Right lobe of liver (tissue), 6 donors: ENCODE results near the gene NDUFAF3. TPM values are rescaled to one million over a fixed set of nuclear protein-coding genes. Genes with fewer than 3 reads are reported as not detected.
"Not testable (repeated sequence)": the region's sequence is repeated elsewhere in the genome, so short reads cannot be mapped to it uniquely, and the experiment has no call there.

Source experiments
- ATAC-seq, 4 donors: fragments of 200-7000 bp; cut with Tn5 transposase; one replicate each; pipeline ENCODE4 v1.9.1; 2020; ENCODE audit warnings: mild to moderate bottlenecking in 4 of 4, moderate library complexity in 4 of 4
- DNase-seq, 3 donors: peaks; one replicate each; pipeline ENCODE4 v3.0.0-alpha.2; 2020
- H3K27ac ChIP-seq, 3 donors: fragments of 200-600 bp; one replicate each; pipeline ENCODE4 v1.8.0; 2022
- H3K27me3 ChIP-seq, 2 donors: fragments of 200-600 bp; one replicate each; pipeline ENCODE4 v1.8.0; 2022
- H3K36me3 ChIP-seq, 4 donors: fragments of 200-600 bp; sonication (generic) in 1 of 4; one replicate each; pipeline versions ENCODE4 v1.5.1 to v1.8.0; 2017 to 2022; ENCODE audit warnings: control low read depth in 1 of 4
- H3K4me1 ChIP-seq, 4 donors: fragments of 200-600 bp; sonication (generic) in 1 of 4; one replicate each; pipeline versions ENCODE4 v1.5.1 to v1.8.0; 2017 to 2022; ENCODE audit warnings: control low read depth in 1 of 4
- H3K4me3 ChIP-seq, 3 donors: fragments of 200-600 bp; one replicate each; pipeline ENCODE4 v1.8.0; 2022
- H3K9me3 ChIP-seq, 4 donors: fragments of 200-600 bp; sonication (generic) in 1 of 4; one replicate each; pipeline versions ENCODE4 v1.5.1 to v1.8.0; 2017 to 2022; ENCODE audit warnings: control low read depth in 1 of 4
- CTCF ChIP-seq, 4 donors: fragments of 200-600 bp in 3 of 4; fragments of 450-650 bp in 1 of 4; IDR thresholded peaks; one replicate each; pipeline versions ENCODE4 v1.5.1 to v1.8.0; 2016 to 2022; ENCODE audit warnings: antibody characterized with exemption in 4 of 4, mild to moderate bottlenecking in 2 of 4
- POLR2A ChIP-seq: fragments of 450-650 bp; IDR thresholded peaks from one replicate; pipeline ENCODE4 v1.6.1; 2017; ENCODE audit warnings: antibody characterized with exemption, mild to moderate bottlenecking
- WGBS: methylation state at CpG from one replicate; pipeline ENCODE4 v1.1.6; 2018; ENCODE audit warnings: low coverage, low lambda C conversion rate; ENCODE audit not compliant: insufficient coverage; ENCODE audit errors: missing lambda C conversion rate; 5-methylcytosine and 5-hydroxymethylcytosine counted together
- intact Hi-C, 2 donors: fragments of 100-400 bp; cut with DNase I; formaldehyde crosslinking; loops; one replicate each; pipeline versions ENCODE4 v1.11.2 to v1.14.1; 2022
- total RNA-seq, 6 experiments: library from RNA; depleted of rRNA in 2 of 6; stranded (reverse); fragments of >200 nt in 2 of 6; fragmentation: NEBNext Ultra II Directional in 3 of 6; extraction: Animal tissue kit (Norgen Biotek cat#: 25700) in 3 of 6; gene quantifications; one replicate each; pipeline versions ENCODE4 v1.1.0 to v1.2.4, GENCODE V29; 2016 to 2023
- donor health status: DM: no; HTN: yes; CAD: no.
- donor health status: DM: no; HTN: no; CAD: no.
- donor health status: DM: no; HTN: no; CAD: no.
- donor health status: DM: no; HTN: yes; CAD: no.
- donor health status: DM: no; HTN: yes; CAD: no.

The NDUFAF3 gene
- total RNA-seq, 6 experiments from 2014 or later, result 39.2 to 100 (median 44.8) TPM

DNA sequence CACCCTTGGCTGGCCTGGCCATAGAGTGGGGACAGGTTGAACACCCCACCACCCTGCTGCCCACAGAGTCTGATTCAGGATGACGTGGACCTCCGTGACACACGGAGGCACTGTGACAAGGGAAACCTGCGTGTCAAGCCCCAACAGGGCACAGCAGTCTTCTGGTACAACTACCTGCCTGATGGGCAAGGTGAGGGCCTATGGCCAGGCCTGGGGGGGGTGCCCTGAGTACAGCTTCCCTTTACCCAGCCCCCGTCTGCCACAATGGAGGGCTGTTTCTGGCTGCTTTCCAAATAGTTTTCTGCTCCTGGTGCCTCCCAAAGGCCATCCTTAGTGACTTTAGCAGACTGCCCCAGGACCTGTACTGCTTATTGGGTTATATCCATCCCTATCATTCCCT is 15.9 kb upstream of the NDUFAF3 start:
- 71% methylated on average over 1 of the region's 5 CpGs for WGBS
- no peak for ATAC-seq
- peak overlapping the region in 1 of 3 donors; percentile 83 for H3K27ac ChIP-seq
- intact Hi-C loops, result no loop called here
- DNase-seq, result no peak
- H3K36me3 ChIP-seq, result no peaks in the 10 kb centered on the region
- H3K27me3 ChIP-seq, result no peaks in the 10 kb centered on the region
- H3K4me1 ChIP-seq, result peaks cover 0 to 29% (median 11%) of the 10 kb centered on the region in 4 donors
- H3K9me3 ChIP-seq, result no peaks in the 10 kb centered on the region
- H3K4me3 ChIP-seq, result peak overlapping the region; percentile 65 to 94 (median 77)
- no peak for TF ChIP-seq POLR2A
- TF ChIP-seq CTCF (IDR thresholded peaks at IDR 0.05), result no peak

DNA sequence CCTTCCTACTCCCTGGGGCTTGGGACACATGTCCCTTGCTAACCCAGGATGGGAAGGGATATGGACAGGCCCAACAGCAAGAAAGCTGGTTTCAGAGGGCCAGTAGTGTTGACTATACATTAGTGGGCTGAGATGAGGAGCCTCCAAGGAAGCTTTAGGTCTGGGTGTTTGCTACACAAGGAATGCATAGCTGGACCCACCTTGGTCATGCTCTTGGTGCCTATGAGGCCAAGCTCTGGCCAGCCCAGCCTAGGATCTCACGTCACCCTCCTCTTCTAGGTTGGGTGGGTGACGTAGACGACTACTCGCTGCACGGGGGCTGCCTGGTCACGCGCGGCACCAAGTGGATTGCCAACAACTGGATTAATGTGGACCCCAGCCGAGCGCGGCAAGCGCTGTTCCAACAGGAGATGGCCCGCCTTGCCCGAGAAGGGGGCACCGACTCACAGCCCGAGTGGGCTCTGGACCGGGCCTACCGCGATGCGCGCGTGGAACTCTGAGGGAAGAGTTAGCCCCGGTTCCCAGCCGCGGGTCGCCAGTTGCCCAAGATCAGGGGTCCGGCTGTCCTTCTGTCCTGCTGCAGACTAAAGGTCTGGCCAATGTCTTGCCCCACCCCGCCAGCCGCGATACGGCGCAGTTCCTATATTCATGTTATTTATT is 15.4 kb upstream of the NDUFAF3 start:
- Histone ChIP-seq H3K27me3 (no peaks in the 10 kb centered on the region), H3K36me3 (peaks cover 0 to under 1% (median 0%) of the 10 kb centered on the region in 4 donors), H3K4me3 (peak overlapping the region; percentile 65 to 94 (median 77)), H3K9me3 (no peaks in the 10 kb centered on the region), H3K27ac (peak overlapping the region; percentile 83 to 91 (median 86)), H3K4me1 (peaks cover 0 to 29% (median 11%) of the 10 kb centered on the region in 4 donors)
- ATAC-seq (peak in 3 of 4 donors; percentile 0 to 4 (median 1)), DNase-seq (no peak)
- TF ChIP-seq POLR2A, result no peak
- no peak for TF ChIP-seq CTCF (IDR thresholded peaks at IDR 0.05)
- intact Hi-C loops, result no loop called here
- WGBS, result no CpG with 5 or more reads among the region's 32 CpGs

GRCh38 chr3:49007068-49007770 is 14.7 kb upstream of the NDUFAF3 start, which contains the start of gene WDR6:
TSS of gene WDR6 (plus strand) at chr3:49007391. CDS start at chr3:49007432, 41 bp downstream.
- no peaks in the 10 kb centered on the region for H3K27me3 ChIP-seq
- peak within 1 kb of the TSS; percentile 65 to 94 (median 77) for H3K4me3 ChIP-seq
- WGBS, result 5% methylated on average over 12 of the region's 65 CpGs
- intact Hi-C loops, result no loop called here
- TF ChIP-seq CTCF (IDR thresholded peaks at IDR 0.05), result peak; percentile 46 to 56 (median 50)
- TF ChIP-seq POLR2A, result peak; percentile 52
- H3K36me3 ChIP-seq, result peaks cover 0 to 7% (median 0%) of the 10 kb centered on the region in 4 donors
- DNase-seq (peak; percentile 98), ATAC-seq (peak; percentile 84 to 94 (median 94))
- H3K4me1 ChIP-seq, result peaks cover 0 to 29% (median 11%) of the 10 kb centered on the region in 4 donors
- no peaks in the 10 kb centered on the region for H3K9me3 ChIP-seq
- H3K27ac ChIP-seq, result peak within 1 kb of the TSS; percentile 83 to 91 (median 86)

DNA sequence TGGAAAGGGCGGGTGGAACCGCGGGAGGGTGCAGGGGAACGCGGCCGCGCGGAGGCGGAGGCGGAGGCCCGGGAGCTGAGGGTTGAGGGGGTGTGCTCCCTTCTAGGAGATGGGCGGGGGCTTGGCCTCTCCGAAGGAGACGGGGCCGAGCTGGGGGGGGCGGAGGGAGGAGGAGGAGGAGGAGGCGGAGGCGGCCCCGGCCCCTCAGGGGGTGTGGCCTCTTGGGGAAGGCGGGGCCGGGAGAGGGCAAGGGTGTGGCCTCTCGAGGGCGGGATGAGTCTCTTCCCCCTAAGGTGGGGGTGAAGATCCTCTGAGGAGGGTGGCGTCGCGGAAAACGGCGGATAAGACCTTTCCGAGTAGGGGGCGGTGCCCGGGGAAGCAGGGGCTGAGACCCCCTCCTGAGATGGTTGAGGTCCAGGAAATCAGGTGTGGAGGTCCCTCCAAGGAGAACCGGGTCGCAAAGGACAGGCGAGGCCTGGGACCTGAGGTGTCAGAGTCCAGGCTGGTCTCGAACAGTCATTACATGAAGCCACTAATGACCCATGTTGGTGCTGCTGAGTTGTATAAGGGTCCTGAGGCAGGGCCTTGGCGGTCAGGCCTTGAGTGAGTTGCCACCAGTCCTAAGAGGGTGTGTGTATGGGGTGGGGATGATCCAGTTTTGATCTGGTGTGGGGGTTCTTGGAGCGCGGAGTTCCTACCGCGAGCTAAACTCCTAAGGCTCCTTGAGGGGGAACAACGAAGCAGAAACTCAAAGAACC is 14.0 kb upstream of the NDUFAF3 start:
- WGBS, result 55% methylated on average over 10 of the region's 41 CpGs
- intact Hi-C loops, result no loop called here
- Histone ChIP-seq H3K9me3 (no peaks in the 10 kb centered on the region), H3K36me3 (peaks cover 0 to 9% (median 0%) of the 10 kb centered on the region in 4 donors), H3K27me3 (no peaks in the 10 kb centered on the region), H3K4me3 (peak overlapping the region; percentile 65 to 94 (median 77)), H3K4me1 (peaks cover 0 to 29% (median 11%) of the 10 kb centered on the region in 4 donors), H3K27ac (peak overlapping the region; percentile 83 to 91 (median 86))
- DNase-seq (peak; percentile 88 to 93 (median 91)), ATAC-seq (peak; percentile 65 to 78 (median 70))
- TF ChIP-seq CTCF (IDR thresholded peaks at IDR 0.05), result no peak
- no peak for TF ChIP-seq POLR2A

- peaks cover 0 to 29% (median 11%) of the 10 kb centered on the region in 4 donors for H3K4me1 ChIP-seq
- DNase-seq, H3K27ac ChIP-seq, H3K9me3 ChIP-seq, intact Hi-C loops, H3K4me3 ChIP-seq, H3K27me3 ChIP-seq, ATAC-seq, H3K36me3 ChIP-seq: not testable (repeated sequence)
- WGBS, result 86% methylated on average over 5 of the region's 5 CpGs
These were observed 13.3 kb upstream of the NDUFAF3 start for GRCh38 chr3:49008627-49009026.
